ACHN (cell line): ENCODE results near the gene MARK1.

Source experiments
- DNase-seq: peaks from one replicate; pipeline ENCODE4 v3.0.0-alpha.2; 2015
- in situ Hi-C: cut with HindIII; loops from 2 replicates; pipeline ENCODE4 v1.10.0; 2017; ENCODE audit warnings: low sequenced_read_pairs, low pct_ligation_motif_present, low pct_unique_long_range_greater_than_20kb

MARK1 gene

GRCh38 chr1:220527908-220528678 lies at the start of gene MARK1:
Gene MARK1 (plus strand): TSS chr1:220528136. CDS start chr1:220528823, 687 bp downstream.
- DNase-seq: peak; percentile 22
- in situ Hi-C loops: no loop called here

- in situ Hi-C loops: no loop called here
- no peak for DNase-seq
Measured at GRCh38 chr1:220483700-220484099, 44.2 kb upstream of the MARK1 start.

- in situ Hi-C loops: no loop called here
- no peak for DNase-seq
Measured at GRCh38 chr1:220484135-220484534, 43.8 kb upstream of the MARK1 start.

GRCh38 chr1:220485131-220485530 lies 42.8 kb upstream of the MARK1 start:
- DNase-seq: no peak
- in situ Hi-C loops: no loop called here

- in situ Hi-C loops: no loop called here
- no peak for DNase-seq
Measured at GRCh38 chr1:220485791-220486190, 42.1 kb upstream of the MARK1 start.

GRCh38 chr1:220487297-220487820 lies 40.6 kb upstream of the MARK1 start:
- in situ Hi-C loops: no loop called here
- no peak for DNase-seq

- DNase-seq: no peak
- in situ Hi-C loops: no loop called here
Measured at GRCh38 chr1:220491891-220492290, 36.0 kb upstream of the MARK1 start.

GRCh38 chr1:220497220-220497947 lies 30.6 kb upstream of the MARK1 start:
- in situ Hi-C loops: no loop called here
- no peak for DNase-seq

GRCh38 chr1:220498188-220498587 lies 29.7 kb upstream of the MARK1 start:
- in situ Hi-C loops: no loop called here
- no peak for DNase-seq

GRCh38 chr1:220500372-220500771 lies 27.6 kb upstream of the MARK1 start:
- no peak for DNase-seq
- in situ Hi-C loops: no loop called here

- no peak for DNase-seq
- in situ Hi-C loops: no loop called here
Measured at GRCh38 chr1:220504329-220504728, 23.6 kb upstream of the MARK1 start.

- no peak for DNase-seq
- in situ Hi-C loops: no loop called here
Measured at GRCh38 chr1:220507085-220507484, 20.9 kb upstream of the MARK1 start.

GRCh38 chr1:220511179-220511578 lies 16.8 kb upstream of the MARK1 start:
- in situ Hi-C loops: no loop called here
- no peak for DNase-seq

- no peak for DNase-seq
- in situ Hi-C loops: no loop called here
Measured at GRCh38 chr1:220511785-220512184, 16.2 kb upstream of the MARK1 start.

- DNase-seq: no peak
- in situ Hi-C loops: no loop called here
Measured at GRCh38 chr1:220513834-220514233, 14.1 kb upstream of the MARK1 start.

GRCh38 chr1:220514256-220514655 lies 13.7 kb upstream of the MARK1 start:
- no peak for DNase-seq
- in situ Hi-C loops: no loop called here

GRCh38 chr1:220516014-220516721 lies 11.8 kb upstream of the MARK1 start:
- DNase-seq: no peak
- in situ Hi-C loops: no loop called here

- in situ Hi-C loops: no loop called here
- DNase-seq: no peak
Measured at GRCh38 chr1:220516722-220517042, 11.3 kb upstream of the MARK1 start.

- DNase-seq: no peak
- in situ Hi-C loops: no loop called here
Measured at GRCh38 chr1:220521778-220522177, 6.2 kb upstream of the MARK1 start.
